Activated T-helper 9 cell treated with anti-CD3 and anti-CD28 coated beads, Interleukin-2, amount 50 U/mL, for 16 hours (primary cell): ENCODE measurements around the gene GAS7.

Source experiments
- DNase-seq: peaks from one replicate; pipeline ENCODE4 v3.0.0-alpha.2; 2020; ENCODE audit warnings: low read depth

Gene GAS7

DNA sequence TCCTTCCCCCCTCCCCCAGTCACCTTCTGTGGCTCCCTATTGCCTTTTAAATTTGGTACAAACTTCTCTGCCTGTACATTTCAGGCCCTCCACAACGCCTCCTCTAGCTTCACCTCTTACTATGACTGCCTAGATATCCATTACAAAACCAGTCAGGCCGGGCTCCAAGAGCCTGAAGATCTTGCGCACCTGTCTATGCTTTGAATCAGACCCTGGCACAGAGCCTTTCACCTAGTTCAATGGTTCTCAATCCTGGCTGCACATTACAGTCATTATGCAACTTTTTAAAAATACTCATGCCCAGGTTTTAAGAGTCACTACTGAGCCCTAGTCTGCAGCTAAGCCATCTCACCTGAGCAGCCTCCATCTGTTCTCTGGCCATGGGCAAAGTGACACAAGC lies 1.6 kb upstream of the GAS7 start:
- DNase-seq = no peak

DNA sequence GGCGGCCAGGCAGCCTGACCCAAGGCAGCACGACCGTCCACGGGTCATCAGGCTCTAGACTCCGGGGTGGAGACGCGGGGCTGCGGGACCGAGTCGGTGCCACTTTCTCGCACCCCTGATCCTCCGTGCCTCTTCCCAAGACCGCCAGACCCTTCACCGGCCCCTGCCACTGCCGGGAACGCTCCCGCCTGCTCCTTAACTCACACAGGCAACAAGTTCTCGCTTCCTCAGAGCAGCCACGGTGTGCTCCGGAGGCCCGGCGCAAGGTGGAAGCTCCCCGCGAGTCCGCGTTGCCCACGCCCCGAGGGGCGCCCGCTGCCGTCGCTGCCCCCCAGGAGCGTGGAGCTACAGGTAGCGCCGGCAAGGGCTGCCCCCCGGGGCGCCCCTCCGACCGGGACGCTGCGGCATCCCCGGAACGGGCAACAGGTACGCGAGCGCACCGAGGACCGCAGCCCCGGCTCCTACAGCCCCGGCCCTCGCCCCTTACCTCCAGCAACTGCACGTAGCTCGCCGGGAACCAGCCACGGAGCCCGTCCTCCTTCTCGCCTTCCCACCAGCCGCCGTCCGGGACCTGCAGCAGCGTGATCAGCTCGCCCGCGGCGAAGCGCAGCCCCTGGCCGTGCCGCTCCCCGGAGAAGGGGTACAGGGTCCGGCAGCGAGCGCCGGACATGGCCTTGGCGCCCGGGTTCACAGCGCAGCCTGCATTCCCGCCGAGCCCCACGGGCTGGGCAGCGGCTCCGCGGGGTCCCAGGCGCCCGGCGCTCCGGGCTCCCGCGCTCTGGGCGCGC lies 491 bp downstream of the GAS7 start:
- no peak for DNase-seq

DNA sequence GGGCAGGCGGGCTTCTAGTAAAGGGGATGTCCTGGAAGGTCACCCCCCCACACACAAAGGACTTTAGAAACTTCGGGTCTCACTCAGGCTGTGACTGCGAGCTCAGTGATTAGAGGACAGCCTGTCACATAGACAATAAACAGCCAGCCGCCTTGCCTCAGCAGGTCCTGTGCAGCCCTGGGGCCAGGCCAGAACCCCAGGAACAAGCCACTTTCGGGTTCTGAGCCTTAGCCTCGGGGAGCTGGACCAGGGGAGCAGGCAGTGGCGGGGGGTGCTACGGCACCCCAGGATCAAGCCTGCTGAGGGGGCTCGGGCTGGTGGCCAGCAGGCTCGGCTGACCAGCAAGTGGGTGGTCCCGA lies 1.1 kb downstream of the GAS7 start:
- DNase-seq = no peak

DNA sequence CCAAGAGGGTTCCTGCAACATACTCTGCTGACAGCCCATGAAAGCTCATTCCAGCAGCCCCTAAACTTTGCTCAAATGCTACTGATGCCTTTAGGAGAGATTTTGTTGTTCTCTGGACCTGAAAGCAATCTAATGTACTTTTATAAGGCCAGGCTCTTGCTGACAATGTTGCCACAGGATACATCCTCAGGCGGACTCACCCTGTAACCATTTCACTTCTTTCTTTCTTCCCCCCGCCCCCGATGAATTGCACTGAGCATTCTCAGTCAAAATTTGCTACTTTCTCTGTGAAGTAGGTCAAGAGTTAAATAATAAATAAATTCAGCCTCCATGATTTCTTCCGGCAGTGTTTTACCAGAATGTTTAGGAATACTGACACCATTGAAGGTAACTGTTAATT lies 1.5 kb downstream of the GAS7 start:
- no peak for DNase-seq

DNA sequence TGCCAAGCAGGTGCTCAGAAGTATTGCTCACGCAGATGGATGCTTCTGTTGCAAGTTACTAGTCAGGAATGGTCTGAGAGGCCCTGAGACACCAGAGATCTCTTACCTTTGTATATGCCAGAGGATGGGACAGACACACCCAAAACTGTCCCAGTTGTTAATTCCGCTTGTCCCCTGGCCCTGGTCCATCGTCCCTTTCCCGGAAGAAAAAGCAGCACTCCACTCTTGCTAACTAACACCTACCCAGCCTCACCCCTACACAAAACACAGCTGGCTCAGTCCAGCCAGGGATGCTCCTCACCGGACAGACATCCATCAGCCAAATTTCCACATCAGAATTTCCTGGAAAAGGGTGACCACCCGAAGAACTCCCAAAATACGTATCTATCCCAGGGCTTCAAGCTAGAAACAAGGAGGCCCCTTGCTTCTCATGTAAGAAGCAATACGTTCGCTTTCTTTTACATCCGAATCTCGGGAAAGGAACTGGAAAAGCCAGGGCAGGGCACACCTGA lies 2.0 kb downstream of the GAS7 start:
- DNase-seq = no peak

DNA sequence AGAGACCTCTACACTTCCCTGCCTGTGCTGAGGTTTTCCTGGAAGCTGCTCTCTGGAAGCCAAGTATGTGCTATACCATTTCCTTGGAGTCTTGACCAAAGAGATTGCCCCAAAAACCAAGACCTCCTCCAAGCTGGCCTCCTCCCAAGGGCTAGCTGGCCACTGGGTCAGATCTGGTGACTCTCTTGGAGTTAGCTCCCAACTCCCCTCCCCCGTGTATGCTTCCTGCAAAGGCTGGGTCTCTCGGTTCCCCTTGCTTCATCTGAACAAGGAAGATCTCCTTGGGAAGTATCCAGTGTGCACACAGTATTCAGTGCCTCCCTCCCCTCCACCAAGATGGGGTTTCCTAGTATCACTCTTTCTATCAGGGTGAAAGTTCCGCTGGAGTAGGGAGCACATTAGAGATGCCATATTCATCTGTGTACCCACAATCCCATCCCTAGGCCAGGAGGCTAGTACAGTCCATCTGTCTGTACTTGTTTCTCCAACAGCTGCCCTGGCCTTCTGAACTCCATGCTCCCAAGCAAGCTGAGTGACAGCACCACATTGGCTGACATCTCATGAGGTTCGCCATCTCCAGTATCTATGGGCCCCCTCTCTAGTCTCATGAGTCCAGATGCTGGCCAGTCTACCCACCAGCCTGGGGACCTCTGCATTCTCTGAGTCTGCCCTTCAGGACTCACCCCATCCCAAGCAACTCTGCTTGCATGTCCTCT lies 3.2 kb downstream of the GAS7 start:
- no peak for DNase-seq

DNA sequence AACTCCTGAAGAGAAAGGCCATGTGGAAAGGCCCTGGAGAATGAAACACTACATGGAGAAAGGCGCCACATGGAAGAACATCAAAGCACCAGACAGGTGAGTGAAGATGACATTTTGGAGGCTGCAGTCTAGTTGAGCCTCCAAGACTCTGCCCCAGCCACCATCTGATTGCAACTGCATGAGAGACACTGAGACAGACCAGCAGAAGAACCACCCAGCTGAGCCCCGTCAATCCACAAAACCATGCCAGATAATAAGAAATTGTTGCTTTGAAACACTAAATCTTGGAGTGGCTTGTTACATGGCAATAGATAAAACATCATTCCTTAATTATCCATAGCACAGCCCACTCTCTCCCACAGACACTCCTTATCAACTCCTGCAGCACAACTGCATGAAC lies 4.8 kb downstream of the GAS7 start:
- DNase-seq = no peak

DNA sequence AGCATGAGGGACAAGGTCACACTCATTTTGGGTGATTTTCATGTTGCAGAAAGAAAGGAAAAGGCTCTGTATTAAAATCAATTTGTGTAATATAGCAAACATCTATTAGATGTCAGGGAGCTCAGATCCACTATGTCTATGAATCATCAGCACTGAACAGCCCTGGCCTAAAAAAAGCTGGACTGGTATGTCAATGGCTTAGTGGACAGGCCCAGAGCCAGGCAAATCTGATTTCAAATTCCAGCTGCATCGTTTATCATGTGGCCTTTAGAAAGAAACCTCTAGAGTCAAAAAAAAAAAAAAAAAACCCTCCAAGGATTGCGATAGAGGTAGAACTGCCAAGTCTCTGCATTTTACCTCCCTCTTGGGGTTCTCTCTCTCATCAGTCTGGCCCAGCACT lies 5.4 kb downstream of the GAS7 start:
- no peak for DNase-seq

DNA sequence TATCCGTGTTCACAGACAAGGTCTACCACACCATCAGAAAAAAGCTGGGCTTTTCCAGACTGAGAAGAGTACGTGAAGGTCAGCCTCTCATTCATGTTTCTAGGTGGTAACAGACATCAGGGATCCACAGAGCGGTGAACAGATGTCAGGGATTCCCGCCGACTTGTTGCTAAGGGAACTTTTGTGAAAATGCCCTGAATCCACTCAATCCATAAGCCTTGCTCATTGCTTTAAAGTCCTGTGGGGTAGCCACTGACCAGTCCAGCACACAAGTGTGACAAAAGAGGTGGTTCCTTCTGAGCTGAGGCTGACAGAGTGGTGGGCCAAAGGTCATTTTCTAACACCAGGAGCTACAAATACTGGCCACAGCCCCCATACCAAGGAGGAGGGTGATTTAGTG lies 5.9 kb downstream of the GAS7 start:
- DNase-seq = no peak

DNA sequence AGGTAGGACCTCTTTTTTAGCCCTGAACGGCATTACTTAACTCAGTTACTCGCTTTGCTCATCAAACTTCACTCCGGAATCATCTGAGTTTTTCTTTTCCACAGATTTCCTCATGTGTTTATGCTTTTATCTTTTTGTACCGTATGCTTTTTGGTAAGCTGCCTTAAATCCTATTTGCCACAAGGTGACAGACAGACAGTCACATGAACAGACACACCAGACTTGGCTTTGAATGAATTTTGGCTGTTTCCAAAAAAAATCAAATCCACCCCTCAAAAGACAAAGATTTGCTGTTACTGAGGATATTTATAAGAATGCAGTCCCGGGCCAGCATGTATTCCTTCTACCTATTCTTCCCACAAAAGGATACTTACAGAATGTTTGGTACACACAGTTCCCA lies 10.9 kb downstream of the GAS7 start:
- DNase-seq = no peak

DNA sequence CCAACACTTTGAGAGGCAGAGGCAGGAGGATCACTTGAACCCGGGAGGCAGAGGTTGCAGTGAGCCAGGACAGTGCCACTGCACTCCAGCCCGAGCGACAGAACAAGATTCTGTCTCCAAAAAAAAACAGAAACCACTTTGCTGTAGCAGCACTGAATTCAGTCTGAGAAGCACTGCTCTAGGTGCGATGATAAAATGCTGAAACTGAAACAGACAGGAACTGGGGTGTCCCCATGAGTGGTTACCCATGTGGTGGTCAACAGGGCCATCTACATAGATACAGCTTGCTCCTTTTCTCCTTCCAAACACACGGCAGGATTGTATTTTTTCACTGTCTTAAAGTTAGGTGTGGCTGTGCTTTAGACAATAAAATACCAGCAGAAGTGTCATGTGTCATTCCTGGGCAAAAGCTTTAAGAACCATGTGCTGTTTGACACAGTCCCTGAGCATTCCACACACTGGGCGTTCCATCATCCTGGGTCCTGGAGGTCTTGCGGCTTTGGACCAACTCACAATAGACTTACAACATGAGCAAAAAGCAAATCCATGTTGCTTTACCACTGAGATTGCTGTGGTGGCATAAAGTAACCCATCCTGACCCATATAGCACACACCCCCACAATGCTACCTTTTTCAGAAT lies 11.5 kb downstream of the GAS7 start:
- no peak for DNase-seq

DNA sequence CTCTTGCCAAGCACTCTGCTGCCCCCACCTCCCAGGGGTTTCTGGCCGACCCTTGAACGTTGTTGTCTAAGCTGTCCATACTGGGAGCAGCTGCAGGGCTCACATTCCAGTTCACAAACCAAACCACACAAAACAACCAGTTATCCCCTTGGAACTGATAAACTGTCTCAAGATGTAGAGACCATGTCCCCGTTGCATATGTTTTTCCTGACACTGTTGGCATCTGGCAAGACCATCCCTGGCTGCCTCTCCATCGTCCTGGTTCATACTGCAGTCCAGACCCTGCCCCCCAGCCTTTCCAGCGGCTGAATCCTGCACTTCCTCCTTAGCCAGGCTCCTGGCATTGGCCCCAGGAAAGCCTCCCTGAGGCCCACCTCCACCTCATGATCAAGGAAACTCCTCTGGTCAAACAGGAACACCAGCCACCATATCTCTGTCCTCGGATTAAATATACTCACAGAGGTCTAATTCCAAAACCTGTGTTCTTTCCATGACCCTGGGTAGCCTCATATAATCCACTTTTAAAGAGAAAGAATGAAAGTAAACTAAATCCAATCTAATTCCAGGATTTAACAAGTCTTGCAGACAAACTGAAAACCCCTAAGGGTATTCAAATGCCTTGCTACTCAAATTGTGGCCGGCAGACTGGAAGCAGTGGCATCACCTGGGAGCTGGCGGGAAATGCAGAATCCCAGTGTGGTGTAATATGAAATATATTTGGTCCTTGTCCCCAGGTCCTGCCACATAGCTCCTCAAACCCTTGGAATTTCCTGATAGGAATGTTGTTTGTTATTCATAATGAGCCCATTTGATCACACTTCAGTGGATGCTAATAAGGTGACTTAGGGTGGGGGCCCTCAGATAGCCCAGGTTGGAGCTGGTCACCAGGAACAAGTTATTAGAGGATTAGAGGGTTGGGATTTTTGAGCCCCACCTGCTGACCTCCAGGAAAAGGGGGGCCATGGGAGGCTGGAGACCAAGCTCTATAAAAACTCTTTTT lies 14.2 kb downstream of the GAS7 start:
- no peak for DNase-seq

DNA sequence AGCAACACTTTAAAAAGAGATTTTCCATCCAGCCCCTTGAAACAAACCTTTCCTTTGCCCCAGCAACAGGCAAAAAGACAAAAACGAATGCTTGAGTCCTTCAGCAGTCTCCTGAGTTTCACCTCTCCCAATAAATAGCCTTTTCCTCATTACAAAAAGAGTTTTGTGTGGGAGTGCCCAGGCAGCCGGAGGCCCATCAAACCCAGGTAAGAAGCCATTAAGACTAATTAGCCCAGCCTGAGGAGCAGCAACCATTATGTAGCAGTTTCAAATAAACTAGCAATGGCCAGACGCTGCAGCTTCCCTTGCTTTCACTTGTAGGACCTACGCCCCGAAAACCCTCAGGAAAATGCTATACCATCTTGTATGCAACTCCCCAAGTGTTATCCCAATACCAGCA lies 15.6 kb downstream of the GAS7 start:
- no peak for DNase-seq

DNA sequence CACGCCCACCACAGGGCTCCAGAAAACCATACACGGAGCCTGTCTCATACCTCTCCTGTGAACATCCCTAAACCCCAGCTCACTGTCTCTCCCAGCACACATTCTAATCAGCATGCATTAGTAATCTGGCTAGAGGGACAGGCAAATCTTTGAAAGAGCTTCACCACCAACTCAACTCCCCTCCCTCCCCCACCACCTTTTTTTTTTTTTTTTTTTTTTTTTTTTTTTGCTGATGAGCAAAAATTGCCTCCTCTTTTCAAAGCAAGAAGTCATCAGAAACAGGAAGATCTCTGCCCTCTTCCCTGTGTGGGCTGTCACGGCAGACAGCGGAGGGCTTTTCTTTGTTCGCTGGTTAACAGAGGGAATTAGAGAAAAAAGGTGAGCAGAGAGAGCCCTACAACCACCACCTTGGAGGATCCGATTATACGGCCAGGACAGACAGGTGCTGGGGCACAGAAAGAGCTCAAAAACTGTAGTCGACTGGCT lies 19.9 kb downstream of the GAS7 start:
- DNase-seq = no peak

DNA sequence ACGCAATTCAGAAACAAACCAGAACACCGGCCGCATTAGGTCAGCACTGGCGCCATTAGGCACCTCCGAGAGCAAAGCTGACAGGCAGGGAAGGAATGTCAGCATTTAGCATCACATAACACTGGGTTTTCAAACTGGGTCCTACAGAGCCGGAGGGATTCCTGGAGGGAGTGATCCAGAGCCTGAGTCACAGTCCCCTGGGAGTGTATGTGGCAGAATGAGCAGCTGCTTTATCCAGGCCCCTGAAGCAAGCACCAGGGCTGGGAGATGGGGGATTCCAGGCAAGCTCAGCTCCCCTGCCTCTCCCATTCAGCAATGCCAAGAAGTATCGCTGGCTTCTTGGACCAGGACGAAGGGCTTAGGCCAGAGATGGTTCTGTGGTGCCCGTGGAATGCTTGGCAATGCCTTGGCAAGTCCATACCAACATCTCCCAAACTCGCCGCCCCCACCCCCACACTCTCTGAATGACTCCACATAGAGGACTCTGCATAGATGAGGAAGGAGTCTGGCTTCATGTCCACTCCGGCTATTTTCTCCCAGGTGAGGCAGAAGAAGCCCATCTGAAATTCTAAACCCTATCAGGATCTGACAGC lies 20.4 kb downstream of the GAS7 start:
- no peak for DNase-seq

DNA sequence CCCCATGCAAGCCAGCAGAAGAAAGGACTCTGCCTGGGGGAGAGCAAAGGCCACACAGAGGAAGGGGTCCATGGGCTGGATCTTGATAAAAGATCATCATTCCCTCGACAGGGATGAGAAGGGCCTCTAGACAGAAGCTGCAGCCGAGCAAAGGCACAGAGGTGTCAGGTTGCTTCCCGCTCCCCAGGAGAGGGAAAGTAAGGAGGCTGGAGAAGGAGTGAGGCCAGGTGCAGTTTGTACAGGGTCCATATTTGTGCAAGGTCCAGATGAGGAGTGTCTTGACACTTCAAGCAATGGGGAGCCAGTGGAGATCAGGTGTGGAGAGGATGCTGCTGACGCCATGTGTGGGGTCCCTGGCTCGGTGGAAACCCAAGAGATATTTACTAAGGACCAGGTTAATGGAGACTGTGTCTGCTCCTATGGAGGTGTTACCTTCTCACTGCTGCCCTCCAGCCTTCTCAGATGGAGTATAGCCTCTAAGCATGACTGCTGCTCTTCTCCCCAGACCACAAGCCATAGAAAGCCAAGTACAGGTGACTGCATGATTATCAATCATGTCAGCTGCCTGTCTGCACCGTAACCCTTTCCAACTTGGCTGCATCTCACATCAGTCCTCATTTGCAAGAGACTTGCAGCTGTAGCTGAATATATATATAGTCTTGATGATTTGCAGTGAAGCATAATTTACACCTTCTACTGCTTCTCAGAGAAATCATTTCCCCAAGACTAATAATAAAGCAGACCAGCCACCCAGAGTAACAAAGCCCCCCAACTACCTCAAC lies 21.1 kb downstream of the GAS7 start:
- no peak for DNase-seq

DNA sequence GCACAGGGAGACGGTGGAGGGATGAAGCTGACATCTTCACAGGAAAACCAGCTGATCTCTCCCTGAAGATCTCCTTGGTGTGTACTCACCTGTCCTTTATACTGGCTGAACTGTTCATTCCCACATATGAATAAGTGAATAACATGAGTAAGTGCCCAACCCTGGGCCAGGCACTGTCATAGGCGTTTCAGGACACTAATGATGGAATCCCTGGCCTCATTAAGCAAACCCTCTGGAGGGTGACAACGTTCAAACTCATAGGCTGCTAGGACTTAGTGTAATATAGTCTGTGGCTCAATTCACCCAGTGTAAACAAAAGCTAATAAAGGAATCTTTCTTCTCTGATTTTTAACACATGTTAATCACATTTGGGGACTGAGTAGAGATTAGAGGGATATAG lies 24.5 kb downstream of the GAS7 start:
- DNase-seq = no peak

DNA sequence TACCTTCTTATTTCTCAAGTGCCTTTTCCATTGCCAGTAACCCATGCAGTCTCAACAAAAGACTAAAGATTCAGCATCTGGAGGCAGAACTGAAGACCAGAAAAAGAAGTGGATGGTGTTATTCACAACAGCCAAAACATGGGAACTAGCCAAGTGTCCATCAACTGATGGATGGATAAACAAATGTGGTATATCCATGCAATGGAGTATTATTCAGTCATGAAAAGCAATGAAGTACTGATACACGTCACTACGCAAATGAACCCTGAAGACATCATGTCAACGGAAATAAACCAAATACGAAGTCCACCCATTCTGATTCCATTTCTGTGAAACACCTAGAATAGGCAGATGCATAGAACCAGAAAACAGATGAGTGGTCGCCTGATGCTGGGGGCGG lies 25.6 kb downstream of the GAS7 start:
- no peak for DNase-seq

DNA sequence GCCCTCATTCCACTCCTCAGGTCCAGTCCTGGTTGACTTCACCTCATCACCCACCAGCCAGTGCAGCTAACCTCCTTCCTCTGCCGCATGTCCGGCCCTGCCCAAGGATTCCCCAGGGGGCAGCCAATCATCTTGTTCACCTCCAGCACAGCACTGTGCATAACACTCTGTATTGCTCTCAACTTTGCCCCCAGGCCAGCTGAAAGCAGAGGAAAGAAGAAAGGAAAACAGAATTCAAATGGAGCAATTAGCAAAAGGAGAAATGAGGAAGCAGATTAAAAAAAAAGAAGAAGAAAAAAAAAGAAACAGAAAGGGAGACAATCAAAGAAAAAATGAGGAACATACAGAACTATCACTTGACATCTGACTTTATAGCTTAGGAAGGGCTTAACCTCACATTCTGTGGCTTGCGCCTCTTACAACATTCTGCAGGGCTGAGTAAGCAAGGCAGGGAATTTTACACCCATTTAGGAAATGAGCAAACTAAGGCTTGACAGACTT lies 26.1 kb downstream of the GAS7 start:
- no peak for DNase-seq

DNA sequence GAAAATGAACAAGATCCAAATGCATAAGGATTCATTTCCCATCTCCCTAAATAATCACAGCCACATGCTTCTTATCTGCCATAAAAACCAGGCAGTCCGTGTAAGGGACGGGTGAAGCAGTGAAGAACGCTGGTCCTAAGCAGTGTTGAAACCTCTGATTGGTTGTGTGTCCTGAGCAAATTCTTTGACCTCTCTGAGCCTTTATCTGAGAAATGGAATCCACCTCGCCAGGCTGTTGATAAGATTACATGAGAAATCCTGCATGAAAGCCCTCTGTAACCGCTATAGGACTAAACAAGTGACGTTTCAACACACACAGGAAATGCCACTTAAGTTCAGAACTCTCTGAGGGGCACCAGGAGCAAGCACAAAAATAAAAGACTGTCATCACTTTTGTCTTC lies 26.8 kb downstream of the GAS7 start:
- no peak for DNase-seq
